Activated T-helper 1 cell treated with anti-CD3 and anti-CD28 coated beads, Interleukin-12 subunit alpha, Interleukin-12 subunit beta, Interleukin-2, Interleukin-4 antibody, amounts not matched to agents 30 ng/mL and 10 ng/mL and 1 ng/mL, durations not matched to agents 14 hours and 24 hours and 36 hours (primary cell): ENCODE results near the gene HEMGN. TPM values are rescaled to one million over a fixed set of nuclear protein-coding genes. Genes with fewer than 3 reads are reported as not detected.
"Not testable (repeated sequence)": the region's sequence is repeated elsewhere in the genome, so short reads cannot be mapped to it uniquely, and the experiment has no call there.

Experiments
- DNase-seq: peaks from one replicate; pipeline ENCODE4 v3.0.0; 2021; ENCODE audit warnings: low spot score
- H3K27ac Mint-ChIP-seq: one replicate; pipeline ENCODE4 v1.8.0; 2021; ENCODE audit warnings: mild to moderate bottlenecking, mixed read lengths
- H3K27me3 Mint-ChIP-seq: one replicate; pipeline ENCODE4 v1.8.0; 2022; ENCODE audit warnings: mild to moderate bottlenecking, moderate library complexity, mixed read lengths; ENCODE audit not compliant: insufficient read depth
- H3K36me3 Mint-ChIP-seq: one replicate; pipeline ENCODE4 v1.8.0; 2021; ENCODE audit warnings: low read depth, mixed read lengths
- H3K4me1 Mint-ChIP-seq: one replicate; pipeline ENCODE4 v1.8.0; 2021; ENCODE audit warnings: low read depth, mixed read lengths
- H3K4me3 Mint-ChIP-seq: one replicate; pipeline ENCODE4 v1.8.0; 2021; ENCODE audit warnings: mild to moderate bottlenecking, moderate library complexity, mixed read lengths
- H3K9me3 Mint-ChIP-seq: one replicate; pipeline ENCODE4 v1.8.0; 2021; ENCODE audit warnings: mixed read lengths
- intact Hi-C: fragments of 100-400 bp; cut with micrococcal nuclease; formaldehyde crosslinking; loops from one replicate; pipeline ENCODE4 v1.15.1; 2024
- total RNA-seq: library from RNA; stranded (reverse); gene quantifications from 2 replicates; pipeline ENCODE4 v1.2.3, GENCODE V29; 2022

Gene HEMGN
- total RNA-seq, 1 donor from 2014 or later: 0.31 TPM

- H3K9me3 Mint-ChIP-seq: no peaks in the 10 kb centered on the region
Measured at GRCh38 chr9:97979788-97980478, 42.0 kb upstream of the HEMGN start.

GRCh38 chr9:97978371-97979130 is 40.6 kb upstream of the HEMGN start:
- Mint-ChIP-seq H3K27me3 (peaks cover 2% of the 10 kb centered on the region), H3K36me3 (no peaks in the 10 kb centered on the region), H3K27ac (no peak overlapping the region), H3K9me3 (no peaks in the 10 kb centered on the region), H3K4me3 (no peak overlapping the region), H3K4me1 (peaks cover 27% of the 10 kb centered on the region)
- no peak for DNase-seq
- intact Hi-C loops: no loop called here

More at GRCh38 chr9:97979788-97980478, 42.0 kb upstream of the HEMGN start:
- Mint-ChIP-seq H3K4me1 (peaks cover 27% of the 10 kb centered on the region), H3K27ac (no peak overlapping the region), H3K36me3 (no peaks in the 10 kb centered on the region), H3K27me3 (no peaks in the 10 kb centered on the region), H3K4me3 (no peak overlapping the region)
- intact Hi-C loops: loop anchor here (5.0 kb wide), 2 partner anchors 122 to 1842 kb away; partner anchors contain the start of gene NR4A3
- no peak for DNase-seq

- H3K4me3 Mint-ChIP-seq, H3K27ac Mint-ChIP-seq, H3K9me3 Mint-ChIP-seq, H3K36me3 Mint-ChIP-seq, intact Hi-C loops, DNase-seq: not testable (repeated sequence)
- Mint-ChIP-seq H3K4me1 (peaks cover 18% of the 10 kb centered on the region), H3K27me3 (peaks cover 14% of the 10 kb centered on the region)
Measured at GRCh38 chr9:97976633-97977032, 38.7 kb upstream of the HEMGN start.

GRCh38 chr9:97975376-97975775 is 37.4 kb upstream of the HEMGN start:
- intact Hi-C loops: no loop called here
- Mint-ChIP-seq H3K27me3 (peaks cover 17% of the 10 kb centered on the region), H3K9me3 (no peaks in the 10 kb centered on the region), H3K27ac (no peak overlapping the region), H3K4me1 (peaks cover 7% of the 10 kb centered on the region), H3K4me3 (no peak overlapping the region), H3K36me3 (no peaks in the 10 kb centered on the region)
- DNase-seq: no peak

GRCh38 chr9:97972753-97973152 is 34.8 kb upstream of the HEMGN start:
- no peaks in the 10 kb centered on the region for H3K4me1 Mint-ChIP-seq
- no peak for DNase-seq
- H3K27me3 Mint-ChIP-seq: peaks cover 17% of the 10 kb centered on the region
- H3K9me3 Mint-ChIP-seq: no peaks in the 10 kb centered on the region
- no peak overlapping the region for H3K27ac Mint-ChIP-seq
- no peaks in the 10 kb centered on the region for H3K36me3 Mint-ChIP-seq
- intact Hi-C loops: no loop called here
- H3K4me3 Mint-ChIP-seq: no peak overlapping the region

- DNase-seq: no peak
- Mint-ChIP-seq H3K27me3 (peaks cover 18% of the 10 kb centered on the region), H3K4me3 (no peak overlapping the region), H3K27ac (no peak overlapping the region), H3K4me1 (no peaks in the 10 kb centered on the region), H3K9me3 (no peaks in the 10 kb centered on the region), H3K36me3 (no peaks in the 10 kb centered on the region)
- intact Hi-C loops: no loop called here
Measured at GRCh38 chr9:97970165-97970564, 32.2 kb upstream of the HEMGN start.

GRCh38 chr9:97969014-97969413 is 31.0 kb upstream of the HEMGN start:
- Mint-ChIP-seq H3K4me3 (no peak overlapping the region), H3K27me3 (peaks cover 22% of the 10 kb centered on the region), H3K36me3 (no peaks in the 10 kb centered on the region), H3K27ac (no peak overlapping the region), H3K9me3 (no peaks in the 10 kb centered on the region), H3K4me1 (no peaks in the 10 kb centered on the region)
- intact Hi-C loops: loop anchor here (5.0 kb wide), 1 partner anchor 397 kb away; no protein-coding TSS in a partner anchor
- DNase-seq: no peak

GRCh38 chr9:97966493-97966892 is 28.5 kb upstream of the HEMGN start:
- DNase-seq: no peak
- Mint-ChIP-seq H3K4me1 (no peaks in the 10 kb centered on the region), H3K27ac (no peak overlapping the region), H3K4me3 (no peak overlapping the region), H3K9me3 (no peaks in the 10 kb centered on the region), H3K27me3 (peaks cover 7% of the 10 kb centered on the region), H3K36me3 (no peaks in the 10 kb centered on the region)
- intact Hi-C loops: loop anchor here (5.0 kb wide), 1 partner anchor 394 kb away; no protein-coding TSS in a partner anchor

GRCh38 chr9:97964901-97965300 is 26.9 kb upstream of the HEMGN start:
- no peaks in the 10 kb centered on the region for H3K36me3 Mint-ChIP-seq
- DNase-seq: no peak
- no peak overlapping the region for H3K27ac Mint-ChIP-seq
- no peak overlapping the region for H3K4me3 Mint-ChIP-seq
- H3K27me3 Mint-ChIP-seq: peaks cover 4% of the 10 kb centered on the region
- intact Hi-C loops: loop anchor here (5.0 kb wide), 1 partner anchor 393 kb away; no protein-coding TSS in a partner anchor
- no peaks in the 10 kb centered on the region for H3K4me1 Mint-ChIP-seq
- no peaks in the 10 kb centered on the region for H3K9me3 Mint-ChIP-seq

- Mint-ChIP-seq H3K9me3 (no peaks in the 10 kb centered on the region), H3K27ac (no peak overlapping the region), H3K4me3 (no peak overlapping the region), H3K4me1 (no peaks in the 10 kb centered on the region), H3K27me3 (peaks cover 4% of the 10 kb centered on the region), H3K36me3 (no peaks in the 10 kb centered on the region)
- no peak for DNase-seq
- intact Hi-C loops: no loop called here
Measured at GRCh38 chr9:97963232-97963631, 25.3 kb upstream of the HEMGN start.

GRCh38 chr9:97962575-97962974 is 24.6 kb upstream of the HEMGN start:
- Mint-ChIP-seq H3K4me3 (no peak overlapping the region), H3K4me1 (no peaks in the 10 kb centered on the region), H3K9me3 (no peaks in the 10 kb centered on the region), H3K36me3 (no peaks in the 10 kb centered on the region), H3K27ac (no peak overlapping the region), H3K27me3 (peaks cover 4% of the 10 kb centered on the region)
- no peak for DNase-seq
- intact Hi-C loops: no loop called here

GRCh38 chr9:97962136-97962535 is 24.2 kb upstream of the HEMGN start:
- no peaks in the 10 kb centered on the region for H3K36me3 Mint-ChIP-seq
- no peak for DNase-seq
- no peak overlapping the region for H3K4me3 Mint-ChIP-seq
- no peak overlapping the region for H3K27ac Mint-ChIP-seq
- no peaks in the 10 kb centered on the region for H3K4me1 Mint-ChIP-seq
- no peaks in the 10 kb centered on the region for H3K9me3 Mint-ChIP-seq
- H3K27me3 Mint-ChIP-seq: peaks cover 4% of the 10 kb centered on the region
- intact Hi-C loops: no loop called here

GRCh38 chr9:97961361-97961760 is 23.4 kb upstream of the HEMGN start:
- H3K36me3 Mint-ChIP-seq: no peaks in the 10 kb centered on the region
- DNase-seq: no peak
- intact Hi-C loops: no loop called here
- peaks cover 4% of the 10 kb centered on the region for H3K27me3 Mint-ChIP-seq
- H3K9me3 Mint-ChIP-seq: no peaks in the 10 kb centered on the region
- H3K4me1 Mint-ChIP-seq: no peaks in the 10 kb centered on the region
- H3K4me3 Mint-ChIP-seq: no peak overlapping the region
- H3K27ac Mint-ChIP-seq: no peak overlapping the region
